Measurements from ENCODE around the gene KLHL13.

DNA sequence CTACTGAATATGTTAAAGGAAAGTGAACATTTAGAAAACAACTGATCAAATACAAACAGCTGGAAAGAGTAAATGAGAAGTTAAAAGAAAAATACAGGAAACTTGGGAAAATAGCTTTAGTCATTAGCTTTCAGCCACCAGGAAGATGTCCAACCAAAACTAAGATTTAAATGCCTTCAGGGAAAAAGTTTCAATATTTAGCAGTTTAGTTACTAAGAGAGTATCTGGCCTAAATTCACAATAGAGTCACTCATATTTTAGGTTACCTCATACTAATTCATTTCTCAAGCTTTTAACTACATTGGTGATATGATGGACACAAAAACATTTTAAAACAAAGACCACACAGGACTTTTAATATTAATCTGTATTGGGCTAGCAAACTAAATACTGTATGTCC, 13.1 kb upstream of the KLHL13 start:
- TF ChIP-seq, protein P1, sequence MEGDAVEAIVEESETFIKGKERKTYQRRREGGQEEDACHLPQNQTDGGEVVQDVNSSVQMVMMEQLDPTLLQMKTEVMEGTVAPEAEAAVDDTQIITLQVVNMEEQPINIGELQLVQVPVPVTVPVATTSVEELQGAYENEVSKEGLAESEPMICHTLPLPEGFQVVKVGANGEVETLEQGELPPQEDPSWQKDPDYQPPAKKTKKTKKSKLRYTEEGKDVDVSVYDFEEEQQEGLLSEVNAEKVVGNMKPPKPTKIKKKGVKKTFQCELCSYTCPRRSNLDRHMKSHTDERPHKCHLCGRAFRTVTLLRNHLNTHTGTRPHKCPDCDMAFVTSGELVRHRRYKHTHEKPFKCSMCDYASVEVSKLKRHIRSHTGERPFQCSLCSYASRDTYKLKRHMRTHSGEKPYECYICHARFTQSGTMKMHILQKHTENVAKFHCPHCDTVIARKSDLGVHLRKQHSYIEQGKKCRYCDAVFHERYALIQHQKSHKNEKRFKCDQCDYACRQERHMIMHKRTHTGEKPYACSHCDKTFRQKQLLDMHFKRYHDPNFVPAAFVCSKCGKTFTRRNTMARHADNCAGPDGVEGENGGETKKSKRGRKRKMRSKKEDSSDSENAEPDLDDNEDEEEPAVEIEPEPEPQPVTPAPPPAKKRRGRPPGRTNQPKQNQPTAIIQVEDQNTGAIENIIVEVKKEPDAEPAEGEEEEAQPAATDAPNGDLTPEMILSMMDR (IDR thresholded peaks at IDR 0.05), result no peak
- no peak for TF ChIP-seq POLR2A (IDR thresholded peaks at IDR 0.05)
